Transverse colon (tissue), 4 donors: Measurements from ENCODE around the gene SERPINB6.

ENCODE experiments used
- CTCF ChIP-seq, 5 experiments: fragments of 200-600 bp in 3 of 5; fragments of 450-650 bp in 2 of 5; sonication (generic) in 3 of 5; IDR thresholded peaks; 1 replicate in 2 of 5; 2 replicates in 3 of 5; pipeline ENCODE4 v1.5.1; 2016 to 2017; ENCODE audit warnings: antibody characterized with exemption in 5 of 5, inconsistent platforms in 3 of 5, mild to moderate bottlenecking in 2 of 5, moderate library complexity in 1 of 5
- POLR2A ChIP-seq: fragments of 450-650 bp; IDR thresholded peaks from one replicate; pipeline ENCODE4 v1.6.1; 2016; ENCODE audit warnings: antibody characterized with exemption, mild to moderate bottlenecking, moderate library complexity
- POLR2AphosphoS5 ChIP-seq, 3 donors: sonication (generic); formaldehyde crosslinking; IDR thresholded peaks; one replicate each; pipeline ENCODE4 v1.6.1; 2016; ENCODE audit warnings: antibody characterized with exemption in 3 of 3

- TF ChIP-seq CTCF (IDR thresholded peaks at IDR 0.05) (no peak), POLR2A (no peak), POLR2AphosphoS5 (IDR thresholded peaks at IDR 0.05) (no peak)
Measured at GRCh38 chr6:2979819-2980464, 8.6 kb upstream of the SERPINB6 start.
